C4-2B (cell line): ENCODE data around the gene TMCO4.

Source experiments
- H3K27ac ChIP-seq: fragments of 450-650 bp; 2 replicates; pipeline ENCODE4 v1.5.1; 2017
- ZFX ChIP-seq: fragments of 450-650 bp; IDR thresholded peaks from 2 replicates; pipeline ENCODE4 v1.6.1; 2017
- TF ChIP-seq, protein P1 (sequence below): fragments of 450-650 bp; conservative IDR thresholded peaks from 2 replicates; pipeline ENCODE4 v1.5.1; 2017; ENCODE audit warnings: mild to moderate bottlenecking

TMCO4 gene

GRCh38 chr1:19680644-19681043 lies 119.1 kb downstream of the TMCO4 start:
- no peak for TF ChIP-seq ZFX
- TF ChIP-seq, protein P1, sequence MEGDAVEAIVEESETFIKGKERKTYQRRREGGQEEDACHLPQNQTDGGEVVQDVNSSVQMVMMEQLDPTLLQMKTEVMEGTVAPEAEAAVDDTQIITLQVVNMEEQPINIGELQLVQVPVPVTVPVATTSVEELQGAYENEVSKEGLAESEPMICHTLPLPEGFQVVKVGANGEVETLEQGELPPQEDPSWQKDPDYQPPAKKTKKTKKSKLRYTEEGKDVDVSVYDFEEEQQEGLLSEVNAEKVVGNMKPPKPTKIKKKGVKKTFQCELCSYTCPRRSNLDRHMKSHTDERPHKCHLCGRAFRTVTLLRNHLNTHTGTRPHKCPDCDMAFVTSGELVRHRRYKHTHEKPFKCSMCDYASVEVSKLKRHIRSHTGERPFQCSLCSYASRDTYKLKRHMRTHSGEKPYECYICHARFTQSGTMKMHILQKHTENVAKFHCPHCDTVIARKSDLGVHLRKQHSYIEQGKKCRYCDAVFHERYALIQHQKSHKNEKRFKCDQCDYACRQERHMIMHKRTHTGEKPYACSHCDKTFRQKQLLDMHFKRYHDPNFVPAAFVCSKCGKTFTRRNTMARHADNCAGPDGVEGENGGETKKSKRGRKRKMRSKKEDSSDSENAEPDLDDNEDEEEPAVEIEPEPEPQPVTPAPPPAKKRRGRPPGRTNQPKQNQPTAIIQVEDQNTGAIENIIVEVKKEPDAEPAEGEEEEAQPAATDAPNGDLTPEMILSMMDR: no peak
- H3K27ac ChIP-seq: no peak overlapping the region

GRCh38 chr1:19679691-19680090 lies 120.0 kb downstream of the TMCO4 start:
- TF ChIP-seq, protein P1: no peak
- TF ChIP-seq ZFX: no peak
- H3K27ac ChIP-seq: no peak overlapping the region

GRCh38 chr1:19678931-19679453 lies 120.7 kb downstream of the TMCO4 start:
- H3K27ac ChIP-seq: no peak overlapping the region
- TF ChIP-seq ZFX: no peak
- TF ChIP-seq, protein P1: no peak

DNA sequence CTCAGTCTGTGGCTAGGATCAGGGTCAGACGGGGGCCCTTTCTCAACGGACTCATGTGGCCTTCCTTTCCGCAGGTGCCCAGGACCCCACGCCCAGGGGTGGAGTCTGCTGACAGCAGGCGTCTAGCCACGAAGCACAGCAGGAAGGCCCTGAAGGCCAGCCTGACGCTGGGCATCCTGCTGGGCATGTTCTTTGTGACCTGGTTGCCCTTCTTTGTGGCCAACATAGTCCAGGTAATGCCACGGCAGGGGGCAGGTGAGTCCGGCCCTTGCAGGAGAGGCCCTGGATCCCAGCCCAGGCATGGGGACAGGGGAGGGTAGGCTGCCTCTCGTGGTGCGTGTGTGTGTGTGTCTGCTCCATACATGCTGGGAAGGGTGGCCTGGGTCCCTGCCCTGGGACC lies 121.2 kb downstream of the TMCO4 start:
- TF ChIP-seq, protein P1: no peak
- TF ChIP-seq ZFX: no peak
- H3K27ac ChIP-seq: no peak overlapping the region

DNA sequence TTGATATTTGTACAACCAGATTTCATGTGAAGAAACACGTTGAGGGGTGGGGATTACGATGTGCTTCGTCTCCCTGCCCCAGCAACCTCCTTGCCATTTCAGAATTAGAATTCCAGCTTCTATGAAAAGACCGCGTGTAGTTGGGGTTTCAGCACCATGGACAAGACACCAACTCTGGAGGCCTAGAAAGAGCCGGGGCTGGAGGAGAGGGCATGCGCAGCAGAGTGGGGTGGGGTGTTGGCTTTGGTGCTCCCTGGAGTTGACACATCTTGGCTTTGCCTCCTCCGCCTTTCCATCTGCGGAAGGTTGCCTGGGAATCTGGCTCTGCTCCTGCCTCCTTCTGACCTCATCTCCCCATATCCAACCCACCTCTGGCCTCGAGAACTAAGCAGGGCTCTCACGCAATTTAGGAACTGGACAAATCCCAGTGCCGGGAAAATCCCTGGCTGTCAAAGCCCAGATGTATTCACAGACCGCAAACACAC lies 123.2 kb downstream of the TMCO4 start:
- TF ChIP-seq ZFX: no peak
- TF ChIP-seq, protein P1: no peak
- H3K27ac ChIP-seq: no peak overlapping the region

- H3K27ac ChIP-seq: no peak overlapping the region
- TF ChIP-seq, protein P1: no peak
- TF ChIP-seq ZFX: no peak
Measured at GRCh38 chr1:19675797-19676196, 123.9 kb downstream of the TMCO4 start.

DNA sequence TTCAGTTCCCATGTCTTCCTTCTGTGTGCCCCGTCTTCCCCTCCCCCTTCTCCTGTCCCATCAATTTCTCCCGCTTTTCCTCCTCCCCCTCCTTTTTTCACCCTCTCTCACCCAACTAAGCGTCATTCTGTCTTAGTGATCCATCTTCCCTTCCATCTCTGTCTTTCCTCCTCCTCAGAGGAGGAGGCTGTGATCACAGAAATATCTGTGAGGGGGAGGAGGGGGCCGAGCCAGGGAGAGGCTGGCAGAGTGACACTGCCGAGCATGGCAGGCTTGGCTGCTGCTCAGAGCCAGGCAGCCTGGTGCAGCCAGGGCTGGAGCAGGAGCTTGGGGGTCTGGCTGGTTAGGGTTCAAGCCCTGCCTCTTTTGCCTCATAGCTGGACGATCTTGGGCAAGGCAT lies 127.5 kb downstream of the TMCO4 start:
- no peak overlapping the region for H3K27ac ChIP-seq
- TF ChIP-seq, protein P1: no peak
- TF ChIP-seq ZFX: no peak
